Activated naive CD4-positive, alpha-beta T cell (primary cell): ENCODE data around the gene SRMS.
"Not testable (repeated sequence)": the region's sequence is repeated elsewhere in the genome, so short reads cannot be mapped to it uniquely, and the experiment has no call there.

Source experiments
- DNase-seq, 4 experiments: peaks; one replicate each; lab custom pipeline; 2025; lab: John Stamatoyannopoulos, UW

The SRMS gene

GRCh38 chr20:63579017-63579694 is 31.6 kb upstream of the SRMS start:
- DNase-seq: no peak

GRCh38 chr20:63578224-63579016 is 30.9 kb upstream of the SRMS start:
- DNase-seq: no peak

- DNase-seq: no peak
Measured at GRCh38 chr20:63577317-63577894, 29.9 kb upstream of the SRMS start.

GRCh38 chr20:63576311-63576710 is 28.8 kb upstream of the SRMS start:
- no peak for DNase-seq

GRCh38 chr20:63574829-63575743 is 27.5 kb upstream of the SRMS start:
- DNase-seq: no peak

- peak in 2 of 4 experiments; percentile 61 to 74 for DNase-seq
Measured at GRCh38 chr20:63574156-63574828, 26.7 kb upstream of the SRMS start, which contains the start of gene HELZ2. HELZ2 (minus strand) TSS chr20:63574239; CDS start chr20:63572385, 1,854 bp downstream.

- no peak for DNase-seq
Measured at GRCh38 chr20:63573647-63574131, 26.1 kb upstream of the SRMS start.

- DNase-seq: no peak
Measured at GRCh38 chr20:63572788-63573646, 25.5 kb upstream of the SRMS start.

- DNase-seq: no peak
Measured at GRCh38 chr20:63572071-63572787, 24.7 kb upstream of the SRMS start.

GRCh38 chr20:63571087-63571478 is 23.5 kb upstream of the SRMS start:
- DNase-seq: not testable (repeated sequence)

GRCh38 chr20:63570281-63571086 is 22.9 kb upstream of the SRMS start:
- DNase-seq: no peak

GRCh38 chr20:63568986-63569949 is 21.7 kb upstream of the SRMS start:
- no peak for DNase-seq

GRCh38 chr20:63568170-63568981 is 20.8 kb upstream of the SRMS start:
- DNase-seq: no peak

- peak in 2 of 4 experiments; percentile 31 to 35 for DNase-seq
Measured at GRCh38 chr20:63567386-63568169, 20.0 kb upstream of the SRMS start.

- DNase-seq: no peak
Measured at GRCh38 chr20:63567136-63567385, 19.5 kb upstream of the SRMS start.
